DND-41 (cell line): ENCODE data around the gene RGL3.

Experiments
- EZH2 ChIP-seq: IDR thresholded peaks from 3 replicates; pipeline ENCODE4 v1.6.1; 2012; ENCODE audit warnings: borderline replicate concordance, low read depth, mild to moderate bottlenecking, moderate library complexity, low read length, inconsistent platforms; ENCODE audit not compliant: severe bottlenecking
- TF ChIP-seq, protein P1 (sequence below): IDR thresholded peaks from 2 replicates; pipeline ENCODE4 v1.5.1; 2012; ENCODE audit warnings: borderline replicate concordance, low read length, moderate library complexity, mild to moderate bottlenecking; ENCODE audit not compliant: poor library complexity, severe bottlenecking; ENCODE audit errors: extremely low read depth

DNA sequence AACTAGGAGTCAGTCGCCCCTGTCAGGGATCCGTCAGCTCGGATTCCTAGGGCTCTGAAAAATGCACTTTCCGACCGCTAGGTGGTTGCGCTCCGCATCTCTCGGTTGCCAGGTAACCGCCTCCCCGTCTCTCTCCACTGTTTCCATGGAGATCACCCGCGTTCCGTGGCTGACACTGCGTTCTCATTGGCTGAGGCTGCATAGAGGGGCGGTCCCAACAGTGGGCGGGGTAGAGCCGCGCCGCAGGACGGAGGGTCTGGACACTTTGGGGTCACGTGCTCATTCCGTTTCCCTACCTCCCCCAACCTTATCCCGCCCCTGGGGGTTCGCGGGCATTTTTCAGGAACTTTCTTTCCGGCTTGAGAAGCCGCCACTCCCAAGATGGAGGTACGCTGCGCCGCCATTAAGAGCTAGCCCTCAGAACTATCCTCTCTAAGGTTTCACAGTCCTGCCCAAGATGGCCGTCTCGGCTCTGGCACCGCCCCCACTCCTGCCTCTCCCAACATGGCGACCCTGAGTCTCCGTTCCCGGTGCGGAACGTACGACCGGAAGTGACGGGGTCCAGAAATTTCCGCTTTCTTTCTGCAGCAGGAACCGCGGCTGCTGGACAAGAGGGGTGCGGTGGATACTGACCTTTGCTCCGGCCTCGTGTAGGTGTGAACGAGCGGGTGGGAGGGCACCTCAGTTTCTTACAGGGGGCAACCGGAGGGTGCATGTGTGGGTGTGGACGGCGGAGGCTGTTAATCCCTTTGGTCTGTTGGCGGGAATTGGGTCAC lies 16.1 kb upstream of the RGL3 start, which contains the start of the genes ODAD3 and PRKCSH:
- TF ChIP-seq, protein P1, sequence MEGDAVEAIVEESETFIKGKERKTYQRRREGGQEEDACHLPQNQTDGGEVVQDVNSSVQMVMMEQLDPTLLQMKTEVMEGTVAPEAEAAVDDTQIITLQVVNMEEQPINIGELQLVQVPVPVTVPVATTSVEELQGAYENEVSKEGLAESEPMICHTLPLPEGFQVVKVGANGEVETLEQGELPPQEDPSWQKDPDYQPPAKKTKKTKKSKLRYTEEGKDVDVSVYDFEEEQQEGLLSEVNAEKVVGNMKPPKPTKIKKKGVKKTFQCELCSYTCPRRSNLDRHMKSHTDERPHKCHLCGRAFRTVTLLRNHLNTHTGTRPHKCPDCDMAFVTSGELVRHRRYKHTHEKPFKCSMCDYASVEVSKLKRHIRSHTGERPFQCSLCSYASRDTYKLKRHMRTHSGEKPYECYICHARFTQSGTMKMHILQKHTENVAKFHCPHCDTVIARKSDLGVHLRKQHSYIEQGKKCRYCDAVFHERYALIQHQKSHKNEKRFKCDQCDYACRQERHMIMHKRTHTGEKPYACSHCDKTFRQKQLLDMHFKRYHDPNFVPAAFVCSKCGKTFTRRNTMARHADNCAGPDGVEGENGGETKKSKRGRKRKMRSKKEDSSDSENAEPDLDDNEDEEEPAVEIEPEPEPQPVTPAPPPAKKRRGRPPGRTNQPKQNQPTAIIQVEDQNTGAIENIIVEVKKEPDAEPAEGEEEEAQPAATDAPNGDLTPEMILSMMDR: peak; percentile 94
- no peak for TF ChIP-seq EZH2
